Thoracic aorta (tissue), 2 donors: Measurements from ENCODE around the gene TEX261. TPM values are rescaled to one million over a fixed set of nuclear protein-coding genes. Genes with fewer than 3 reads are reported as not detected.

Experiments
- ATAC-seq: fragments of 150-250 bp; one replicate; pipeline ENCODE4 v1.8.0; 2017; ENCODE audit warnings: low read depth; ENCODE audit not compliant: insufficient number of reproducible peaks, low FRiP score
- DNase-seq: peaks from one replicate; pipeline ENCODE4 v3.0.0-alpha.2; 2020; ENCODE audit warnings: low spot score
- H3K27ac ChIP-seq, 2 donors: fragments of 200-600 bp; sonication (generic); 1 replicate in 1 of 2; 2 replicates in 1 of 2; pipeline ENCODE4 v1.5.1; 2016; ENCODE audit warnings: mild to moderate bottlenecking in 2 of 2, moderate library complexity in 2 of 2
- H3K27me3 ChIP-seq: fragments of 200-600 bp; sonication (generic); replicated peaks from 2 replicates; pipeline ENCODE4 v1.6.0; 2016; ENCODE audit warnings: mild to moderate bottlenecking; ENCODE audit not compliant: insufficient read depth
- H3K36me3 ChIP-seq: fragments of 200-600 bp; sonication (generic); one replicate; pipeline ENCODE4 v1.5.1; 2016
- H3K4me1 ChIP-seq, 2 donors: fragments of 200-600 bp; sonication (generic); 1 replicate in 1 of 2; 2 replicates in 1 of 2; pipeline versions ENCODE4 v1.5.1 to v1.6.0; 2016; ENCODE audit warnings: low read depth in 2 of 2, mild to moderate bottlenecking in 1 of 2; ENCODE audit not compliant: control insufficient read depth in 1 of 2
- H3K4me3 ChIP-seq: fragments of 200-600 bp; sonication (generic); 2 replicates; pipeline ENCODE4 v1.5.1; 2016; ENCODE audit warnings: mild to moderate bottlenecking
- H3K9me3 ChIP-seq: fragments of 200-600 bp; sonication (generic); 2 replicates; pipeline ENCODE4 v1.5.1; 2016
- total RNA-seq, 2 donors: library from RNA; depleted of rRNA; stranded (reverse); fragments of >200 nt; gene quantifications; one replicate each; pipeline versions ENCODE4 v1.1.0 to v1.2.3, GENCODE V29; 2016
- TF ChIP-seq, protein P1 (sequence below): fragments of 200-600 bp; sonication (generic); IDR thresholded peaks from one replicate; pipeline ENCODE4 v1.5.1; 2019; ENCODE audit warnings: antibody characterized with exemption

The TEX261 gene
- total RNA-seq, 2 donors from 2014 or later: 35.9 to 45.1 TPM

DNA sequence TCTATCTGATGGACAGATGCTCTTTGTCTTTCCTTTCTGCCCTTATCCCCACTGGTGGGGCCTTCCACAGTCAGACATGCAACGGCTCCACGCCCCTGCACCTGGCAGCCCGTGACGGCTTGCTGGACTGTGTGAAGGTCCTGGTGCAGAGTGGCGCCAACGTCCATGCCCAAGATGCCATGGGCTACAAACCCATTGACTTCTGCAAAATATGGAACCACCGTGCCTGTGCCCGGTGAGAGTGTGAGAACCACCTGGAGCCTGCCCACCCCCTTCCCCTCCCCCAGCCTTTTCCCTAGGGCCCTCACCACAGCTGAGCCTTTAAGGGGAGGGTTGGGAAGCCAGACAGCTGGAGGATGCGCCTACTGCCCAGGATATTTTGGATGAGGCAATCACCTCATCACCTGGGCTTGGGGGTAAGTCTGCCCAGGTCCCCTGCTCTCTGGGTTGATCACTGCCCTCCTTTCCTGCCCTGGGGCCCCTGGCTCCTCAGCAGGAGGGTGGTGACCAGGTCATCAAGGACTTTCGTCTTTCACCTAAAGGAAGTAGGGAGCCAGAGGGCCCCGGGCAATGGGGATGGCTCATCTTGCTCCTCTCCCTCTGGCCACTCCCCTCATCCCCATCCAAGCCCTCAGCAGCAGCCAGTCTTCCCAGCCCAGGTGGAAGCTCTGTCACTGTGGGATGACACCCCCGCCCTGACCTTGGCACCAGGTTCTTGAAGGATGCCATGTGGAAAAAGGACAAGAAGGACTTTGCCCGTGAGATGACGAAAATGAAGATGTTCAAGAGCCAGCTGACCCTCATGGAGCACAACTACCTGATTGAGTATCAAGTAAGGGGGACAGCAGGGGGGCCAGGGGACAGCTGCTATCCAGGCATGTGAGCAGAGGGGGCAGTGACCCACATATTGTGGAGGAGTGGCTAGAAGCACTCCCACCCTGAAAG is 12.5 kb downstream of the TEX261 start:
- DNase-seq: no peak

GRCh38 chr2:70981421-70981820 is 13.3 kb downstream of the TEX261 start:
- Histone ChIP-seq H3K4me3 (no peak overlapping the region), H3K27me3 (no peaks in the 10 kb centered on the region), H3K36me3 (peaks cover under 1% of the 10 kb centered on the region), H3K9me3 (no peaks in the 10 kb centered on the region), H3K4me1 (peaks cover 8 to 15% of the 10 kb centered on the region in 2 donors), H3K27ac (no peak overlapping the region)
- TF ChIP-seq, protein P1, sequence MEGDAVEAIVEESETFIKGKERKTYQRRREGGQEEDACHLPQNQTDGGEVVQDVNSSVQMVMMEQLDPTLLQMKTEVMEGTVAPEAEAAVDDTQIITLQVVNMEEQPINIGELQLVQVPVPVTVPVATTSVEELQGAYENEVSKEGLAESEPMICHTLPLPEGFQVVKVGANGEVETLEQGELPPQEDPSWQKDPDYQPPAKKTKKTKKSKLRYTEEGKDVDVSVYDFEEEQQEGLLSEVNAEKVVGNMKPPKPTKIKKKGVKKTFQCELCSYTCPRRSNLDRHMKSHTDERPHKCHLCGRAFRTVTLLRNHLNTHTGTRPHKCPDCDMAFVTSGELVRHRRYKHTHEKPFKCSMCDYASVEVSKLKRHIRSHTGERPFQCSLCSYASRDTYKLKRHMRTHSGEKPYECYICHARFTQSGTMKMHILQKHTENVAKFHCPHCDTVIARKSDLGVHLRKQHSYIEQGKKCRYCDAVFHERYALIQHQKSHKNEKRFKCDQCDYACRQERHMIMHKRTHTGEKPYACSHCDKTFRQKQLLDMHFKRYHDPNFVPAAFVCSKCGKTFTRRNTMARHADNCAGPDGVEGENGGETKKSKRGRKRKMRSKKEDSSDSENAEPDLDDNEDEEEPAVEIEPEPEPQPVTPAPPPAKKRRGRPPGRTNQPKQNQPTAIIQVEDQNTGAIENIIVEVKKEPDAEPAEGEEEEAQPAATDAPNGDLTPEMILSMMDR: no peak
- no peak for ATAC-seq
- DNase-seq: no peak

More for the DNA sequence above, 12.5 kb downstream of the TEX261 start:
- Histone ChIP-seq H3K27ac (no peak overlapping the region), H3K4me3 (no peak overlapping the region), H3K36me3 (peaks cover 7% of the 10 kb centered on the region), H3K27me3 (no peaks in the 10 kb centered on the region), H3K9me3 (no peaks in the 10 kb centered on the region), H3K4me1 (peaks cover 5 to 11% of the 10 kb centered on the region in 2 donors)
- TF ChIP-seq, protein P1: no peak
- no peak for ATAC-seq

DNA sequence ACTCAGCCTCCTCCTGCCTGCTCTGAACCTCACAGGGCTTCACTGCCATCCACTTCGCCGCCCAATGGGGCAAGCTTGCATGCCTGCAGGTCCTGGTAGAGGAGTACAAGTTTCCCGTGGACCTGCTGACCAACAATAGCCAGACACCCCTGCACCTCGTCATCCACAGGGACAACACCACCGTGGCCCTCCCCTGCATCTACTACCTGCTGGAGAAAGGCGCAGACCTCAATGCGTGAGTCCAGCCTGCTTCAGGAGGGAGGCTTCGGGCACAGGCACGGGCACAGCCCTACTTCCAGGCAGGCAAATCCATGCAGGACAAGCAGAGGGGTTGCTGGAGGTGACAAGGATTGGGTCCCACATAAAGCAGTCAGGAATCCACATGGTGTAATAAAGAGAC is 15.0 kb downstream of the TEX261 start:
- Histone ChIP-seq H3K4me3 (no peak overlapping the region), H3K9me3 (no peaks in the 10 kb centered on the region), H3K4me1 (peaks cover 8 to 16% of the 10 kb centered on the region in 2 donors), H3K27me3 (no peaks in the 10 kb centered on the region), H3K27ac (peak overlapping the region in 1 of 2 donors; percentile 73), H3K36me3 (no peaks in the 10 kb centered on the region)
- TF ChIP-seq, protein P1: no peak
- ATAC-seq: no peak
- DNase-seq: no peak

GRCh38 chr2:70979180-70979488 is 15.5 kb downstream of the TEX261 start:
- Histone ChIP-seq H3K4me3 (peak overlapping the region; percentile 70), H3K36me3 (no peaks in the 10 kb centered on the region), H3K27me3 (no peaks in the 10 kb centered on the region), H3K4me1 (peaks cover 8 to 16% of the 10 kb centered on the region in 2 donors), H3K9me3 (no peaks in the 10 kb centered on the region), H3K27ac (peak overlapping the region; percentile 73 to 88)
- TF ChIP-seq, protein P1: no peak
- DNase-seq (no peak), ATAC-seq (no peak)

DNA sequence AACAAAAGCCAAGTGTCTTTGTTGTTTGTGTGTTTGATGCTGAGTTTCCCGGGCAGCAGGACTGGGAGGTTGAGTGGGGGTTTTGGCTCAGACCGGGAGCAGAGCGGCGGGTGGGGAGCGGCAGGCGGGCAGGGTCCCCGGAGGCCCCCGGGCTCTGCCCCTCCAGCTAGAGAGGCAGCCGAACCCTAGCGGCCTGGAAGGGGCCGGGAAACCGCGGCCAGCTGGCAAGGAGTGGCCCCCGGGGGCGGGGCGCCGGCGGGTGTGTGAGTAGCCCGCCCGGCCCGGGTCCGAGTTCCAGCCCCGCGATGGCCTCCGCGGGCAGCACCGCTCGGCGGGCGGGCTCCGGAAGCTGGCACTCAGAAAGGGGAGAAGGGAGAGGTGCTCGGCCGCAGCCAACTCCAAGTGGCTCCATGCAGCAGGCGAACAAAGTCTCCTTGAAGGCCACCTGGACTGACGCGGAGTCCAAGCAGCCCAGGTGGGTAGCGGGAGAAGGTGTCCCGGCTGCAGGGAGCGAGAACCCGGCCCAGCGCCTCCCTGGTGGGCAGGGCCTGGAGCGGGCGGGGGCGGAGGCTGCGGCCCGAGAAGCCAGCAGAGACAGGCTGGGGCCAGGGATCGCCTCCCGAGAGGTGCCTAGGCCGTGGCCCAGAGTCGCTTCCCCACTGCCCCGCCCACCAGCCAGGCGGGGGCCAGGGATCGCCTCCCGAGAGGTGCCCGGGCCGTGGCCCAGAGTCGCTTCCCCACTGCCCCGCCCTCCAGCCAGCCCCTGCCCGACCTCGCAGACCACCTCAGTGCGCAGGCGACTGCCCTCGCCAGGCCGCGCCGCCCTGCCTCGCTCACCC is 16.1 kb downstream of the TEX261 start, which contains the start of gene ANKRD53:
TSS of gene ANKRD53 (plus strand) at position 290 of the 839 bp plus-strand sequence. CDS start at position 306, 16 bp downstream.
- Histone ChIP-seq H3K36me3 (no peaks in the 10 kb centered on the region), H3K27ac (peak within 1 kb of the TSS; percentile 73 to 88), H3K9me3 (no peaks in the 10 kb centered on the region), H3K4me3 (peak within 1 kb of the TSS; percentile 70), H3K4me1 (peaks cover 8 to 16% of the 10 kb centered on the region in 2 donors), H3K27me3 (no peaks in the 10 kb centered on the region)
- ATAC-seq (peak; percentile 7), DNase-seq (no peak)
- TF ChIP-seq, protein P1: no peak
